NB4 (cell line): ENCODE data around the gene IL2RA.

ENCODE experiments used
- DNase-seq: peaks from one replicate; pipeline ENCODE4 v3.0.0; 2010; ENCODE audit warnings: low read depth
- H3K4me3 ChIP-seq: one replicate; pipeline ENCODE4 v1.5.1; 2011; ENCODE audit warnings: mild to moderate bottlenecking, low read depth, low read length, moderate library complexity
- CTCF ChIP-seq: IDR thresholded peaks from one replicate; pipeline ENCODE4 v1.5.1; 2012; ENCODE audit warnings: low read depth, low read length
- MAX ChIP-seq: IDR thresholded peaks from 2 replicates; pipeline ENCODE4 v1.6.1; 2011; ENCODE audit warnings: low read depth, low read length
- MYC ChIP-seq: IDR thresholded peaks from 2 replicates; pipeline ENCODE4 v1.6.1; 2011; ENCODE audit warnings: low read depth, low read length
- POLR2A ChIP-seq: IDR thresholded peaks from 2 replicates; pipeline ENCODE4 v1.6.1; 2011; ENCODE audit warnings: mild to moderate bottlenecking; ENCODE audit not compliant: insufficient read length; ENCODE audit errors: extremely low read depth

Gene IL2RA

GRCh38 chr10:6050801-6051445, 11.2 kb downstream of the IL2RA start:
- H3K4me3 ChIP-seq: peak overlapping the region; percentile 16
- DNase-seq: peak; percentile 66
- TF ChIP-seq CTCF (no peak), MYC (no peak), POLR2A (no peak), MAX (no peak)

GRCh38 chr10:6049031-6049400, 13.2 kb downstream of the IL2RA start:
- no peak for DNase-seq
- no peak for TF ChIP-seq CTCF
- no peak for TF ChIP-seq MYC
- TF ChIP-seq POLR2A: no peak
- no peak for TF ChIP-seq MAX
- H3K4me3 ChIP-seq: no peak overlapping the region

- TF ChIP-seq CTCF: no peak
- TF ChIP-seq MAX: no peak
- no peak for TF ChIP-seq POLR2A
- no peak for TF ChIP-seq MYC
- H3K4me3 ChIP-seq: no peak overlapping the region
- no peak for DNase-seq
Measured at GRCh38 chr10:6048281-6049030, 13.7 kb downstream of the IL2RA start.

GRCh38 chr10:6047847-6048246, 14.3 kb downstream of the IL2RA start:
- no peak for TF ChIP-seq MYC
- no peak for TF ChIP-seq CTCF
- TF ChIP-seq MAX: no peak
- TF ChIP-seq POLR2A: no peak
- no peak overlapping the region for H3K4me3 ChIP-seq
- no peak for DNase-seq

- no peak overlapping the region for H3K4me3 ChIP-seq
- TF ChIP-seq CTCF: no peak
- TF ChIP-seq MAX: no peak
- no peak for TF ChIP-seq MYC
- TF ChIP-seq POLR2A: no peak
- DNase-seq: no peak
Measured at GRCh38 chr10:6046773-6047611, 15.2 kb downstream of the IL2RA start.
